HepG2 (cell line): ENCODE results near the gene B3GNT5. TPM values are rescaled to one million over a fixed set of nuclear protein-coding genes. Genes with fewer than 3 reads are reported as not detected.

Experiments
- ATF5 ChIP-seq: sonication (generic); formaldehyde crosslinking; IDR thresholded peaks from 2 replicates; pipeline ENCODE4 v1.4.0; 2020; ENCODE audit warnings: mild to moderate bottlenecking, low read depth, missing genetic modification reagents
- BCL6 ChIP-seq: IDR thresholded peaks from 2 replicates; pipeline ENCODE4 v1.6.1; 2016; ENCODE audit warnings: missing genetic modification reagents, missing compliant biosample characterization
- BHLHE40 ChIP-seq: IDR thresholded peaks from 2 replicates; pipeline ENCODE4 v1.6.1; 2011; ENCODE audit warnings: low read length, improper control_type of control experiment
- CSRNP1 ChIP-seq: sonication (generic); formaldehyde crosslinking; IDR thresholded peaks from 2 replicates; pipeline ENCODE4 v1.8.1; 2023; ENCODE audit warnings: mild to moderate bottlenecking, missing genetic modification reagents
- CTCF ChIP-seq: sonication (generic); formaldehyde crosslinking; IDR thresholded peaks from 2 replicates; pipeline ENCODE4 v1.5.0; 2020; ENCODE audit warnings: mild to moderate bottlenecking, missing genetic modification reagents, moderate library complexity
- KLF6 ChIP-seq: IDR thresholded peaks from 2 replicates; pipeline ENCODE4 v1.8.0; 2016; ENCODE audit warnings: missing biosample characterization, missing genetic modification reagents
- PITX1 ChIP-seq: sonication (generic); formaldehyde crosslinking; IDR thresholded peaks from 2 replicates; pipeline ENCODE4 v1.5.1; 2020; ENCODE audit warnings: mild to moderate bottlenecking, missing genetic modification reagents
- SOX13 ChIP-seq, 3 experiments: fragments of 450-650 bp in 1 of 3; sonication (generic) in 1 of 3; formaldehyde crosslinking in 1 of 3; IDR thresholded peaks in 2 of 3; conservative IDR thresholded peaks in 1 of 3; 2 replicates each; pipeline versions ENCODE4 v1.5.0 to v1.6.1; 2016 to 2020; ENCODE audit warnings: antibody characterized with exemption in 1 of 3, mild to moderate bottlenecking in 1 of 3, missing compliant biosample characterization in 1 of 3, missing genetic modification reagents in 1 of 3, moderate library complexity in 1 of 3
- TEAD2 ChIP-seq: sonication (generic); formaldehyde crosslinking; IDR thresholded peaks from 2 replicates; pipeline ENCODE4 v1.9.0; 2021; ENCODE audit warnings: missing genetic modification reagents
- TMF1 ChIP-seq: sonication (generic); formaldehyde crosslinking; IDR thresholded peaks from 2 replicates; pipeline ENCODE4 v1.8.1; 2022; ENCODE audit warnings: low read depth, missing genetic modification reagents
- ZBTB4 ChIP-seq: sonication (generic); formaldehyde crosslinking; IDR thresholded peaks from 2 replicates; pipeline ENCODE4 v1.4.0; 2020; ENCODE audit warnings: missing genetic modification reagents, mild to moderate bottlenecking, borderline replicate concordance
- ZNF501 ChIP-seq: sonication (generic); formaldehyde crosslinking; IDR thresholded peaks from 2 replicates; pipeline ENCODE4 v1.5.1; 2020; ENCODE audit warnings: mild to moderate bottlenecking, moderate library complexity, missing genetic modification reagents
- ZNF510 ChIP-seq: sonication (generic); formaldehyde crosslinking; IDR thresholded peaks from 2 replicates; pipeline ENCODE4 v1.4.0; 2020; ENCODE audit warnings: low read depth, mild to moderate bottlenecking, missing genetic modification reagents
- ZNF549 ChIP-seq: sonication (generic); formaldehyde crosslinking; IDR thresholded peaks from 2 replicates; pipeline ENCODE4 v1.5.0; 2020; ENCODE audit warnings: missing genetic modification reagents
- ZNF580 ChIP-seq: IDR thresholded peaks from 2 replicates; pipeline ENCODE4 v1.6.1; 2016; ENCODE audit warnings: low read depth, borderline replicate concordance
- ZNF609 ChIP-seq: sonication (generic); formaldehyde crosslinking; IDR thresholded peaks from 2 replicates; pipeline ENCODE4 v1.4.0; 2020; ENCODE audit warnings: mild to moderate bottlenecking, missing genetic modification reagents, borderline replicate concordance
- polyA plus RNA-seq, 8 experiments: library from polyadenylated mRNA; depleted of rRNA in 3 of 8; stranded (reverse) in 7 of 8; unstranded in 1 of 8; fragments of >200 nt; fragmentation: Illumina TruSeq in 4 of 8; extraction: Trizol in 4 of 8; gene quantifications; 2 replicates each; pipeline versions ENCODE4 v1.2.1 to v1.2.3, GENCODE V29; 2011 to 2016; ENCODE audit warnings: low read depth in 4 of 8, missing spikeins in 1 of 8, mixed read lengths in 1 of 8; ENCODE audit not compliant: insufficient read depth in 1 of 8
- total RNA-seq, 5 experiments: library from RNA; depleted of rRNA; stranded (reverse); fragments of >200 nt; fragmentation: Illumina TruSeq; extraction: Trizol; gene quantifications; 2 replicates each; pipeline ENCODE4 v1.2.3, GENCODE V29; 2016; ENCODE audit warnings: low read depth in 1 of 5

Gene B3GNT5
- total and polyA plus RNA-seq, 2 of the 13 experiments (the other 11 are each of a cell fraction or from before 2014, with no cell fraction given), result not detected

GRCh38 chr3:183211352-183211751 is 41.7 kb upstream of the B3GNT5 start (continued):
- TF ChIP-seq PITX1 (peak; percentile 29; the same call in 1 of the 2 replicates), ZNF510 (CRISPR knock-in tag) (no peak), KLF6 (CRISPR knock-in tag) (0 out of 2 replicates have a peak, but pooled peaks have one; percentile 34), CSRNP1 (CRISPR knock-in tag) (peak; percentile 70; the same call in 1 of the 2 replicates), TEAD2 (CRISPR knock-in tag) (no peak), SOX13 (IDR thresholded peaks at IDR 0.05) (no peak), SOX13 (CRISPR knock-in tag; conservative IDR thresholded peaks at IDR 0.05 in 1 of 2, IDR thresholded peaks at IDR 0.05 in 1 of 2) (peak in 1 of 2 experiments; percentile 73; a peak in 2 of 4 replicates), CTCF (CRISPR knock-in tag) (peak; percentile 68), ATF5 (CRISPR knock-in tag) (no peak), ZNF609 (CRISPR knock-in tag) (peak; percentile 57; the same call in 1 of the 2 replicates), ZBTB4 (CRISPR knock-in tag) (no peak), ZNF501 (CRISPR knock-in tag) (0 out of 2 replicates have a peak, but pooled peaks have one; percentile 42), ZNF580 (CRISPR knock-in tag) (0 out of 2 replicates have a peak, but pooled peaks have one; percentile 46), BCL6 (CRISPR knock-in tag) (peak; percentile 80), TMF1 (CRISPR knock-in tag) (no peak), ZNF549 (CRISPR knock-in tag) (no peak), BHLHE40 (peak; percentile 83)
